Activated CD4-positive, alpha-beta T cell treated with anti-CD3 and anti-CD28 coated beads for 4 hours (primary cell): ENCODE data around the gene G6PC3.
"Not testable (repeated sequence)": the region's sequence is repeated elsewhere in the genome, so short reads cannot be mapped to it uniquely, and the experiment has no call there.

ENCODE experiments used
- DNase-seq, 2 donors: peaks; one replicate each; pipeline ENCODE4 v3.0.0-alpha.2; 2020

The G6PC3 gene

DNA sequence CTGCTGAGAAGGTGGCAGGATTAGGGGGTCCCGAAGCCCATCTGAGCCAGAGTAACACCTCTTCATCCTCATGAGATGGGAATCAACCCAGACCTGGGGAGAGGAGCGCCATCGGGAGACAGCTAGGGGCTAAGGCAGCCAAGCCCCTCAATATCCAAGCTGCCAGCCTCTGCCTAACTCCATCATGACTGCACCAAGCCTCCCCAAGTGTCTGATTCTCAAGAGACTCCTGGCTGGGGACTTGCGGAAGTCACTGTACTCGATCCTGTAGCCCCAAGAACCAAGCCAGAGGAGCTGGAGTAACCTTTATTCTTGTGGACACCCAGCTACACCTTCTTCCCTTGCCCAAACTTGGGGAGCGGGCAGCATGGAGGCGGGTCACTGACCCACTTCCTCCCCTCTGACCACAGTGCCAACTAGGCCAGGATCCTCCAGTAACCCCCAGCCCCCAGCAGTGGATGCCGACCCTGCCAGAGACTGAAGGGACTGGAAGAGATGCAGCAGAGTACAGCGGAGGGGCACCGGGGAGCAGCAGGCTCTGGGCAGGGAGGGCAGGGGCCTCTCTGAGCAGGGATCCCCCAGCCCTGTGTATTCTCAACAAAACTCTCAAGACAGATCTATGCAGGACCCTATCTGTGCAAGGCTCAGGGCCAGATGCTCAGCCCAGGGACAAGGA, 39.6 kb downstream of the G6PC3 start:
- DNase-seq, result no peak

DNA sequence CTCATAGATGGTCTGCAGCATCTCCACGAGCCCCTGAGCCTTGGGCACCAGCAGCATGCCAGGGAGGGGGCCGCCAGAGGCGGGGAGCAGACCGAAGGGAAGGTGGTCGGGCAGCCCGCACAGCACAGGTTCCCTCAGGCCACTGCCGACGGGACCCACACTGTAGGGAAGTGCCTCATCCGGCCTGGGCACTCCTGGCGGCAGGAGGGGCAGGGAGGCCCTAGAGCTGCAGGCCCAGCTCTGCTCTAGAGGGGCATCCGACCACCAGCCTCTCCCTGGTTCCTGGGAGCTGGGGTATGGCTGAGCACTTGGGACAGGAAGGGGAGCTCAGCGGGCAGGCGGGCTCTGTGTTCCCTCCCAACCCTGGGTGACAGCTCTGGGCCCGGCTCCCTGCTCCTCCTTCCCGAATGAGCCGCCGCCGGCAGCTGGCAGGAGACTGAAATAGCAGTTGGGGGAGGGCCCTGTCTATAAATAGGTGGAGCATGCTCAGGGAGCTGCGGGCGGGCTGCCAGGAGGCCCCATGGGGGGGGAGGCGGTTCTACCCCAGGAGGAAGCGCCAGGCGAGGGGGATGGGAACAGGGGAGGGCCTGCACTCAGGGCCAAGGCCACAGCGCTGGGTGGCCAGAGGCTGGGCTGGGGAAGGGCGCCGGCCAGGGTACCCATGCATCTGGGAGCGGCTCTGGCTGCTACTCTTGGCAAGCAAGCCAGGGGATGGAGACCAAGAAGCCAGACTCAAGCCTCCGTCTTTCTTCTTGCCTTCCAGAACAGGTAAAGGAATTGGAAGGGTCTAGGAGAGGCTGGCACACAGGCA, 40.5 kb downstream of the G6PC3 start:
- DNase-seq, result peak; percentile 30 to 36

DNA sequence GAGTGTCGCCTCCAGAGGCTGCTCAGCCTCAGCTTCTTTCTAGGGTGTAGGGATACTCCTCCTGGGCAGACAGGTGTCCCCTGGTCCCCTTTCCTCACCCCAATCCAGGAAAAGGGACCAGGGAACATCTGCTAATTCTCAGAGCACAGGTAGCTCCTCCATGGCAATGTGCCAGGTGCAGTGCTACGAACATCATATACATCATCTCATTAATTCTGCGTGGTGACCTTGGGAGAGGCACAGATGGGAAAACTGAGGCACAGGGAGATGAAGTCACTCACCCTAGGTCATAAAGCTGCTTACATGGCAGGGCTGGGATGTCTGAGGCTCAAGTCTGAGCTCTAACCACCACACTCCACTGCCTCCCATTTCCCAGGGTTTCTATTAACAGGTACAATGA, 41.2 kb downstream of the G6PC3 start:
- DNase-seq, result no peak

DNA sequence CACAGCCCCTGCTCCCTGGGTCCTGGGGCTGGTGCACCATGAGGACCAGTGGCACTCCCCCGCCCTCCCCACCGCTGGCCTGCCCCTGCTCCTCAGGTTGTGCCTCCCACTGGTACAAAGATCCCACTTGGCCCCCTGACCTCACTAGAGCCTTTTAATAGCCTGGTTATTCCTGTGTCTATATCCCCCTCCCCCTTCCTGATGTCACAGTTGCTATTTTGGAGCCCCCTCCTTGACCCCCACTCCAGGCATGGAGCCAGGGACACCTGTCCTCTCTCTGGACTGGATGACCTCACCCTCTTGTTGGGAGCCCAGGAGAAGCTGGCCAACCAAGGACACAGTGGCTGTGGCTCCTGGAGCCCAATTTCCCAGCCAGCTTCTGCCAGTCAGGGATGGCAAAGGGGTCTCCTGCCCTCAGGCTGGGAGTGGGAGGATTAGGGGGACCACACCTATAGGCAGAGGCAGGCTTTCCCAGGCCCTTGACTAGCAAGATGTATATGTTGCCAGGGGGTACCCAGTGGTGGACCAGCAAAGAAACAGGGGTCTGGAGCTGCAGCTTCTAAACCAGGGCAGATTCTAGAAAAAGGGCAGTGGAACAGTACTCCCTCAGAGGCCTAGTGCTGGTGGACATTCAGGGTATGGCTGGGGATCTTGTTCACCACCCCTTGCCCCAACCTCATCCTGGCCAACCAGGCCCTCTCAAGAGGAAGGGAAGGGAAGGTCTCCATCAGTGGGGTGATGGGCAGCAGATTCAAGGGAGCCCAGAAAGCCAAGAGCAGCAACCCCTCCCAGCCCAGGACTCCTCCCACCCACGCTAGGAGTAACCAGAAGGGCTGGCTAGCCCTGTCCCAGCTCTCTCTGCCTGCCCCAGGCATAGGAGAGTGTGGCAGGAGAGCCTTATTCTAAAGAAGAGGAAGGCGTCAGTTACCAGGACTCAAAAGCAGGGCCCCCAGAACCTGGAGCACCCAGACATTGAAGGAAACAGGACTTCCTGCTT, 42.0 kb downstream of the G6PC3 start:
- no peak for DNase-seq

DNA sequence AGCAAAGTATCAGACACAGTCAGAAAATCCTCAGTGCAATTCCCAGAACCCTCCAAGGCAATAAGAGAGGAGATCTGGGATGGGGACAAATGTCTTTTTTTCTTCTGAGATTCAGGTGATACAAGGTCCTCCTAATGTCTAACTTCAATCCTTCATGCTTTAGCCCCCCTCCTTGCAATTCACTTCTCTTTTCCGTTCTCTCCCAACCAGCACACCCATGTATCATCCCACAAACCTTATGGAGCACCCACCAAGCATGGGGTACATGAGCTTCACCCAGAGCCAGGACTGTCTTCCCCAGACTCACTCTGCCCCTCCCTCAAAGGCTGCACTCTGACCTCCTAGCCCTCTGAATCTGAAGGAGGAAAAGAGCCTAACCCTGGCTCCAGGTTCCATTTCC, 42.8 kb downstream of the G6PC3 start:
- no peak for DNase-seq

DNA sequence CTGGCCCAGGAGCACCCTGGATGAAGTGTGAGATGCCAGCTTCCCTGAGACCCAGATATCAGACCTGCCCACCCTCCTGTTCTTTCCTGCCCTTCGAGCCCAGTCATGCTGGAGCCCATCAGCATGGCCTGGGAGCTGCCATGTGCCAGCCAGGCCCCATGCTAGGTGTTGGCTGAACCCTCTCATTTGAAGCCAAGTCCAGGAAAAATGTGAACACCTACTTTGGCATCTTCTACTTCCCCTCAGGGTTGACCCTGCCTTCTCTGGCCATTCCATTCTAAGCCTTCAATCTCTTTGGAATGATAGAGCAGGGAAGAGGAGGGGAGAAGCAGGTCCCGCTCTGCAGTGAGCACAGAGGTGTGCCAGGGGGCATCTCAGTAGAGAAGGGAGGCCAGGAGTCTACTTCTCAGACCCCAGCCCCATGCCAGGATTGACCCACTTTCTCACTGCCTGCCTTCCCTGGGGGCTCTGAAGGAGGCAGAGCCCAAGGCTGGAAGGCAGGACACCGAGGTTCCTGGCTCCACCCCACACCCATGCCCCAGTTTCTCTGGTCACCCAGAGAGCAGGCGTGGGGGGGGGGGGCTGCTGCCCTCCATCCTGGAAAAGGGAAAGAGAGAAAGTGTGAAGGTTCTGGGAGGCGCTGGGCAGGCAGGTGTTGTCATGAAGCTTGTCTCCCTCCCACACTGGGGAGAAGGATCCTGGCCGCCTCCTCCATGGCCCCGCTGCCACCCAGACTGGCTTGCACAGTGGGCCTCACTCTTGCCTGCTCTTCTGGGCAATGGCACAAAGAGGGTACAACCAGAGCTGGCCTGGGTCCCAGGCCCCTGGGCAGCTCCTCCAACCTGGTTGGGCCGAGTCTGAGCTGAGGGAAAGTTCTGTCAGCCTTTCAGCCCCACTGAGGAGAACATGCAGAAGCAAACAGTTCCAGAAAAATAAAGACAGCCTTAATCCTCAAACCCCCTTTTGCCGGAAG, 43.6 kb downstream of the G6PC3 start:
- no peak for DNase-seq

DNA sequence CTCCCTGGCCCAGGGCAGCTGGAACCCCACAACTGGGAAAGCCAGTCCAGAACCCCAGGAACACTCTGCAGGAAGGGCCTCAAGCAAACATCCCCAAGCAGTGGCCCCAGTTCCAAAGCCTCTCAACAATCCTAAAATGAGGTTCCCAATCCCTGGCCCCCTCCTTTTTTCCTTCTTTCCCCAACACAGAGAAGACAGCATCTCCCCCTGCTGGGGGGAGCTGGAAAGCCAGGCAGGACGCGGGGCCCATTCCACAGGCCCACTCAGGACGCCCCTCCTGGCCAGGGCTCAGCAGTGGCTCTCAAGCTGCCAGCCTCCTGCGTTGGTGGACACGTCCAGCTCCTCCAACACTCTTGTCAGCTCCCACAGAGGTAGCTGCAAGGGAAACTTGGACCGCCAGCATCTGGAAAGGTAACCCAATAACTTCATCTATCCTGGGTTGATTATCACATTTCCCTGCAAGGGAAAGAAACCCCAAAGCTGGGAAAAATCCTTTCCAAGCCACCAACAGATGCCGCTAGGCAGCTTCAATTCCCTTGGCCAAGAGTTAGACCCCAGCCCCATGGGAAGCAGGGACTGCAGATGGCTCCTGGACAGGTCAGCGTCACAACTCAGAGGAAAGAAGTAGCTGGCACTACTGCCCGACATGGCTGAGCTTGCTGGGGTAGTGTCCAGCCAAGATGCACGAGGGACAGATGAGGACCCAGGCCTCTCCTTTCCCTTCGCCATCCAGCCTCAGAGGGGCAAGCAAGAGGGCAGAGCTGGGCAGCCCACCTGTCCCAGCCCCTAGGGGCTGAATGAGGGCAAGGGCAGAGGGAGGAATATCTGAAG, 45.3 kb downstream of the G6PC3 start:
- DNase-seq, result no peak

DNA sequence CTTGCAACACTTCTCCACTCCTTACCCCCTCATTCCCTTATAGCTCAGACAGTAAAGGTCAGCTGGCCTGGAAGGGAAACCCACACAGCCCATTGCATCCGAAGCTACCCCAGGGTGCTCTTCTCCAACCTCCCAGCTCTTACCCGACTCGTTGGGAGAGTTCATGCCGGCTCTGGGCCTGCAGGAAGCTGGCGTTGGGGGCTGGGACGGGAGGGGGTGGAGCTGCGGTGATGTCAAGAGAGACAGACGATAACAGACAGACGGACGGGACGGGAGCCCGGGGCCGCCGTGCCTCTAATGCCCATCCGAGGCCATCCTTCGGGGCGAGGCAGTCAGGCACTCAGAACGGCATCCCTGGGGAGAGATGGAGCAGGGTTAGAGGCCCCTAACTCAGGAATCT, 46.8 kb downstream of the G6PC3 start:
- no peak for DNase-seq

DNA sequence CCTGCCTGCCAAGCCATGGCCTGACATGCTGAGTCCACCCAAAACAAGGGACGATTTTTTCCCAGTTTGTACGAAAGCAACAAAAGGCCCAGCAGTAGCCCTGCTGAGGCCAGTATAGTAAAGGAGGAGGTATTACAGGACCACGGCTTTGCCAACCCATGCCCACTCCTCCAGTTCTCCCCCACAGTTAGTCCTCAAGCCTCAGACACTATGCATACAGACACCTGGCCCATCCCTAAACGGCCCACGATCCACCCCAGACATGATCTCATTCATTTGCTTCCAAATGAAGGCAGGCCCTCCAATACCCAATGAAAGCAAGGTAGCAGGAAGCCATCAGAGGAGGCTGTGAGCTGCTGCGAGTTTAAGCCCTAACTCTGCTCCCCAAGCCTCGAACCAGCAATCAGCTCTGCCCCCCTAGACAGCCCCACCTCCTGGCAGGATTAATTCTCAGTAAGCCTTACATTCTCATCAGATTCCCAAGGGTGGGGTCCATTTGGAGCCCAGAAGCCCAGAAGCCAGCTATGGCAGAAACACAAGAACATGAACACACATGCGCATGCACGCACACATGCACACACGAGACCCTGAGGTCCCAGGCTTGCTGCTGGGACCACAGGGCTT, 48.0 kb downstream of the G6PC3 start:
- no peak for DNase-seq

DNA sequence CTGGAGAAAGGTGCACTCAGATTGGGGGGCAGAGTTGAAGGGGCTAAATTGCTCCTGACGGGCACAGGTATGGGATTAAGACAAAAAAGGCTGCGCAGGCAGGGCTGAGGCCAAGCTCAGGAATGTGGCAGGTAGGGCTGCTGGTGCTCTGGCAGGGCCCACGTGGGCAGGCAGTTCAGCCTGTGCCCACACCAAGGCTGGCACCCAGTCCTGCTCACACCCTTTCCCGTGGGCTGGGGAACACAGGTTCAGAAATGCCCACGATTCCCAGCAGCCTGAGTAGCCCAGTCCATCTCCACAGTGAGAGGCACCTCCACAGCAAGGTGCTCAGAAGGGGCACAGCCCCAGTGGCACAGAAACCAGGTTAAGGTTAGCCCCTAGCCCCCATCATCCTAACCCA, 48.5 kb downstream of the G6PC3 start:
- no peak for DNase-seq

DNA sequence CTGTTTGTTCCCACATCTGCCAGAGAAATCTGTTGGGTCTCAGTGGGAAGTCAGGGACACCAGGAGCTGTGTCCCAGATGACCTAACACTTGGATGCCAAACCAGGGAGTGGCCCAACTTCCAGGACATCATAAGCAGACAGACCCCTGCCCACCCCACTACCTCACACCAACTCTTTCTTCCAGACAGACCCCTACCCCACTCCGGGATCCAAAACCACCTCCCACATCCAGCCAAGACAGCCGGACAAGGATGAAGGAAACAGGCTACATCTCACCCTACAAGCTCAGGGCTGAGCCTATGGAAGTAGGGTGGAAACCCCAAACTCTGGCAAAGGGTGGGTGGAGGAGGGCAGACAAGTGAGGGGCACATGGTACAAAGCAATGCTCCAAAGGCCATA, 49.3 kb downstream of the G6PC3 start:
- no peak for DNase-seq

DNA sequence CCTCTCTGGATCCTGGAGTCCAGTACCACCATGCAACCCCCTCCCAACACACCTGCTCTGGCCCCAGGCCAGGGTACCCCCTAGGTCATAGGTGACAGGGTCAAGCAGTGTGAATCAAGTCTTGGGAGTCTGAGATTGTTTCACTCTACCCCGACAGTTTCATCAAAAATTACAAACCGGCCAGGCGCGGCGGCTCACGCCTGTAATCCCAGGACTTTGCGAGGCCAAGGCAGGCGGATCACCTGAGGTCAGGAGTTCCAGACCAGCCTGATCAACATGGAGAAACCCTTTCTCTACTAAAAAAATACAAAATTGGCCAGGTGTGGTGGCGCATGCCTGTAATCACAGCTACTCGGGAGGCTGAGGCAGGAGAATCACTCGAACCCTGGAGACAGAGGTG, 49.7 kb downstream of the G6PC3 start:
- DNase-seq, result not testable (repeated sequence)

DNA sequence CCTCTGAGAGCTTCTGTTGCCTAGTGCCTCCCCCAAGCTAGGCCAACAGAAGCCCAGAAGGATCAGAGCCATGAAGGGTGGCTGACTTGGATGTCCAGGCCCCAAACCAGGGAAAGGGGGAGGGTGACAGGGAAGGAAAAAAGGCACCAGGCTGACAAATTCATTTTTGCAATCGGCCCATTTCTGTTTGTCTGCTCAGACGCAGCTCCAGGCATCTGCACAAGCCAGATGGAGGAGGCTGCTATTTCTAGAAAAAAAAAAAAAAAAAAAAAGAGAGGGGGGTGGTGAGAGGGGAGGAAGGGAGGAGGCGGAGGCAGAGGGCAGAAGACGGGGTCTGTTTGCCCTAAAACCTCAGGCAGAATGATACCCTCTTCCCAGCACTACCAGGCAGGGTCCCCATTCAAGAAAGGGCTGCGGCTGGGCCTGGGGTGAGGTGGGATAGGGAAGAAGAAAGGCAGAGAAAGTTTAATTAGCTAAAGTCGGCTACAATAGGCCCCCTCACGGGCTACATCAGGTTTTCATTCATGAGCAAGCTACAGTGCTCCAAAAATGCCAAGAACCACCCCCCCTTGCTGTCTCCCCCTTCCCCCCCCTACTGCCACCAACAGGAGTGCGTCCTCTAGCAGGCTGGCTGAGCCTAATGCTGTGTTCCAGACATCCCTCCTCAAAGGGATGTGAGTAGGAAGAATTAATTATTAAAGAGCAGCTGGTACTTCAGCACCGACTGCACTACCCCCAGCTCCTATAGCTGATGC, 50.5 kb downstream of the G6PC3 start:
- no peak for DNase-seq

DNA sequence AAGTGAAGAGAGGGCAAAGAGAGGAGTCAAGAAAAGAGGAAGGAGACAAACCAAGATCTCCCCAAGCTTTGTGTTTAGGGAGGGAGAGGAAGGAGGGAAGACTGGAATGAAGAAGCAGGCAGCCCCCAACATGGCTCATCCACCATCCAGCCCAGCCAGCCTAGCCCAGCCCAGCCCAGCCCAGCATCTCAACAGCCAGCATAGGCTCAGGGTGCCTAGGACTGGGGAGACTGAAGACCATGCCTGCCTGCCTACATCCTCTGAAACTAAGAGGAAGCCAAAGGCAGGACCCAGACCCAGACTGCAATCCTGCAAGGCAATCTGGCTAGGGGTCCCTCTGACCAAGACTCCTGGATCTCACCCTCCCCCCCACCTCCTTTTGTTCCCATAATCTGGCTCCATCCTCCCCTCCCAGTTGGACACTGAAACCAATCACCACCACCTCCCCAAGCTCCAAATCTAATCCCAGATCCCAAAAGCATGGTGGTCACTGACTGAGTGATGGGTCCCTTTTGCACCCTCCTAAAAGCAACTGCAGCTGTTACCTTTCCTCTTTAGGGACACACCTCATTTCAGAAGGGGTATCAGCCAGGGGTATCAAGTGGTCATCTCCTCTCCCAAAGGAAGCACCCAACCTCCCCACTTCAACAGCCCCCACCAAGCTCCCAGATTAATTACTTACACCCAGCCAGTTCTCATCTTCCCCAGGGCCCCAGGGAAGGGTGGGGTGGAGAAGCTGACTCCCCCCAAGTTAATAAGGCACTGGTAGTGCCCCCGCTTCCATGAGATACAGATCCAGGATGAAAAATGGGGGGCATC, 51.7 kb downstream of the G6PC3 start:
- no peak for DNase-seq

DNA sequence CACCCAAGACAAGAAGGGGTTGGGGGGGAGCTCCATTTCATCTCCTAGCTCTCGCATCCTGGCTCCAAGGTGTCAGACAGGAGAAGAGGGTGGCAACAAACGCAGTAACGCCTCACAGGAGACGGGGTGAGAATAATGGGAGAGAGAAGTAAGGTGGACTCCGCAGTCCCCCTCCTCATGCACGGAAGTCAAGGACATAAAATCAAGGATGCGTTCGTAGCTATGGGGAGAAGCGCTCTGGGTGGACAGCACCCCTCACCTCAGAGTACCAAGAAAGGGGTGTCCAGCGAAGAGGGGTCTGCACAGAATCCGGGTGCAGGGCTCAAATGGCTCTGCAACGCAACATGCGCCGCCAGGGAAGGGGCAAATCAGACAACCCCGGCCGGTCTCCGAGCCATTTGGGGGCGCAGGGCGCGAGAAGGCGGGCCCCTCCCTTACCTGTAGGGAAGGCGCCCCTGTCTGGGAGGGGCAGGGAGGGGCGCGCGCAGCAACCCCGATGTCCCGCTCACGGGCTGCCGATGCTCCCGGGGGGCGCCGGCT, 52.4 kb downstream of the G6PC3 start:
- peak in 1 of 2 donors; percentile 32 for DNase-seq

DNA sequence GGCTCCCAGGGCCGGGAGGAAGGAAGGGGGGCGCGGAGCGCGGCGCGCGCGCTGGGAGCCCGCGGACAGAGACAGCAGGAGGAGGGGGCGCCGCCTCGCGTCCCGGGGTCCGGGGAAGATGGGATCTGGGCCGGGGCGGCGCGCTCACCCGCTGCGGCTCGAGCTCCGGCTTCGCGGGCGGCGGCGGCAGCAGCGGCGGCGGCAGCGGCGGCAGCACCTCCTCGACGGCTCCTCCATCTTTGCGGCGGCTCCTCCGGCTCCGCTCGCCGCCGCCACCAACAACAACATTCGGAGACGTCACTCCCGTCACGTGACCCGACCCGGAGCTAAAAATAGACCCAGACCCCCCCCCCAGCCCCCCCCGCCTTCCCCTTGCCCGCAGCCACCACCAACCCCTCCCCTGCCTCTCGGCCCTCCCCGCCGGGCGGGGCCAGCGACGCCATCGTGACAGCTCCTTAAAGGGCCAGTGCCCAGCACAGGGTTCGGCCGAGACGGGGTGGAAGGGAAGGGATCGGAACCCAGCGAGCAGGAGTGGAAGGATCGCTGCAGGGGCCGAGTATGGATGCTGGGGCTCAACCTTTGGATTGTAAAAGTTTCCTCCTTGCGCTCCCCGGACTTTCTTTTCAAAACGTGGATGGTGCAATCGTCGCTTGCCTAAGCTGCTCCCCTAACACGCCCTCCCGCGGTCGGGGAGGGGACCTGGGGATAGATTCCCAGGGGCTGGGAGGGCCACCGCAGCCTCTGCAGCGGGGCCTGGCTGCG, 53.0 kb downstream of the G6PC3 start, which contains the start of gene HDAC5:
HDAC5 (minus strand) TSS at position 286 of the 762 bp plus-strand sequence. CDS start 6,126 bp downstream, outside the sequence.
- peak; percentile 96 to 97 for DNase-seq

DNA sequence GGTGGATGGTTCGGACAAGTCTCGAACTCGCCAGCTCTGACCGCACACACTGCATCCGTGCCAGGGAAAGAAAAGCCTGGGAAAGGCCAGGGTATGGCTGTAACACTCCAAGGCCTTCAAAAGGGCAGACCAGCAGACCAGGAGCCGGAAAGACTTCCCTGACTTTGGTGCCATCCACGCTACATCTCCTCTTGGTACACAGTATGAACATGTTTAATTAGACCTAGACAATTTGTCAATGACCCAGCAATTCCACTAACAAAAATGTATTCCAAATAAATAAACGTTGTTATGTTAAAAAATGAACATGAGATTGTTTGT, 53.5 kb downstream of the G6PC3 start:
- no peak for DNase-seq
